GM18909 (cell line): Measurements from ENCODE around the gene WDFY3.

ENCODE experiments used
- ATAC-seq: cut with Tn5 transposase; IDR thresholded peaks from one replicate; pipeline ENCODE4 v1.9.1; 2021; ENCODE audit warnings: mild to moderate bottlenecking; ENCODE audit not compliant: unreplicated experiment, poor library complexity

The WDFY3 gene

GRCh38 chr4:84803116-84803515 lies 163.4 kb downstream of the WDFY3 start:
- no peak for ATAC-seq

GRCh38 chr4:84800256-84800655 lies 166.2 kb downstream of the WDFY3 start:
- no peak for ATAC-seq

- ATAC-seq, result no peak
Observed at GRCh38 chr4:84799318-84799717, 167.2 kb downstream of the WDFY3 start.

- ATAC-seq, result no peak
Observed at GRCh38 chr4:84796394-84796793, 170.1 kb downstream of the WDFY3 start.

- no peak for ATAC-seq
Observed at GRCh38 chr4:84792366-84793301, 173.9 kb downstream of the WDFY3 start.

- no peak for ATAC-seq
Observed at GRCh38 chr4:84790769-84791565, 175.5 kb downstream of the WDFY3 start.

- ATAC-seq, result no peak
Observed at GRCh38 chr4:84786478-84786877, 180.0 kb downstream of the WDFY3 start.

- no peak for ATAC-seq
Observed at GRCh38 chr4:84782517-84782916, 184.0 kb downstream of the WDFY3 start.

- no peak for ATAC-seq
Observed at GRCh38 chr4:84780719-84781118, 185.8 kb downstream of the WDFY3 start.

GRCh38 chr4:84778041-84778440 lies 188.4 kb downstream of the WDFY3 start:
- ATAC-seq, result no peak

GRCh38 chr4:84767168-84767567 lies 199.3 kb downstream of the WDFY3 start:
- ATAC-seq, result no peak

- no peak for ATAC-seq
Observed at GRCh38 chr4:84753321-84753972, 213.0 kb downstream of the WDFY3 start.

- ATAC-seq, result no peak
Observed at GRCh38 chr4:84751707-84752106, 214.8 kb downstream of the WDFY3 start.

- no peak for ATAC-seq
Observed at GRCh38 chr4:84750960-84751283, 215.6 kb downstream of the WDFY3 start.

GRCh38 chr4:84750260-84750959 lies 216.1 kb downstream of the WDFY3 start:
- ATAC-seq, result no peak

- ATAC-seq, result no peak
Observed at GRCh38 chr4:84740057-84740456, 226.4 kb downstream of the WDFY3 start.

GRCh38 chr4:84738622-84739021 lies 227.9 kb downstream of the WDFY3 start:
- ATAC-seq, result no peak

GRCh38 chr4:84737656-84738055 lies 228.8 kb downstream of the WDFY3 start:
- no peak for ATAC-seq

GRCh38 chr4:84734037-84734436 lies 232.5 kb downstream of the WDFY3 start:
- ATAC-seq, result no peak

GRCh38 chr4:84733343-84734033 lies 233.0 kb downstream of the WDFY3 start:
- no peak for ATAC-seq
